Fibroblast of pulmonary artery (primary cell): Measurements from ENCODE around the gene AOPEP.

ENCODE experiments used
- DNase-seq: peaks from one replicate; pipeline ENCODE4 v3.0.0-alpha.2; 2010; ENCODE audit warnings: low read depth
- H3K4me3 ChIP-seq: replicated peaks from 2 replicates; pipeline ENCODE4 v1.5.1; 2011; ENCODE audit warnings: low read depth, mild to moderate bottlenecking, control low read depth, low read length, moderate library complexity
- CTCF ChIP-seq: IDR thresholded peaks from 2 replicates; pipeline ENCODE4 v1.5.1; 2011; ENCODE audit warnings: mild to moderate bottlenecking, control low read depth, low read length, inconsistent platforms; ENCODE audit errors: missing control alignments

AOPEP gene

GRCh38 chr9:94950040-94950578, 223.6 kb downstream of the AOPEP start:
- no peak for DNase-seq
- no peak for TF ChIP-seq CTCF
- H3K4me3 ChIP-seq: no peak overlapping the region

GRCh38 chr9:94950579-94951323, 224.3 kb downstream of the AOPEP start:
- H3K4me3 ChIP-seq: no peak overlapping the region
- TF ChIP-seq CTCF: no peak
- peak; percentile 44 for DNase-seq

GRCh38 chr9:94951324-94952135, 225.0 kb downstream of the AOPEP start:
- DNase-seq: no peak
- H3K4me3 ChIP-seq: no peak overlapping the region
- TF ChIP-seq CTCF: no peak

- TF ChIP-seq CTCF: no peak
- H3K4me3 ChIP-seq: no peak overlapping the region
- DNase-seq: peak; percentile 71
Observed at GRCh38 chr9:94952565-94953373, 226.3 kb downstream of the AOPEP start.

GRCh38 chr9:94956731-94957130, 230.2 kb downstream of the AOPEP start:
- DNase-seq: no peak
- no peak overlapping the region for H3K4me3 ChIP-seq
- TF ChIP-seq CTCF: no peak

- H3K4me3 ChIP-seq: no peak overlapping the region
- no peak for TF ChIP-seq CTCF
- DNase-seq: no peak
Observed at GRCh38 chr9:94960964-94961363, 234.5 kb downstream of the AOPEP start.
